ENCODE measurements around the gene HOXB1.

DNA sequence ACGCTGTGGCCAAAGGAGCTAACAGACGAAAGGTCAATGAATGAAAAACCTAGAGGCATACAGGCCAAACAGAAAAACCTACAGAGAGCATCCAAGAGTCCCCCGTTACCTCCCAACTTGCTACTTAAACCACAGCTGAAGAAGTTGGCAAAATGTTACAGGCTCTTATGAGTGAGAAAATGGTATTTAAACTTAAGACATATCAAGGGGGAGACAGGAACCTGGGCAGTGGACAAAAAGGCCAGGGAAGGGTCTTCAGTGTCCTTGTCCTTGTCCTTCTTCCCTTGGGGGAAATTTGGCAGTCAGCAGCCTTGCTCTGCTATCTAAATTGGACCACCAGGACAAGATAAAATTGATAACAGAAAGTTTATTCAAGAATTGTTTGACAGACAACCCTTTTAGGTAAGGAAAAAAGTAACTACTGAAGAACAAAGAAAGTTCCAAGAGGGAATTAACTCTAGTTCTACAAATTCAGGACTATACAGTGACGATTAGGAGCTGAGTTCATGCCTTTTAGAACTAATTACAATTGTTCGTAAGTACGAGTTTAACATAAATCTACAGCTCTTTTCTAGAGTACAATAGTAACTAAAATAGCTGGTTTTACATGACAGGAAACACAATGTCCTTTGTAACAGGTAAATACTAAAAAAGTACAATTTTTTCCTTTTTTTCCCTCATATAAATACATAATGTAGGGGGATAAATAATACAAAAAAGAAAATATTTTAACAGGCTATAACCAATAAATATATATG, 17.9 kb upstream of the HOXB1 start:
- TF ChIP-seq CTCF (IDR thresholded peaks at IDR 0.05) (no peak), POLR2A (IDR thresholded peaks at IDR 0.05) (no peak), EP300 (IDR thresholded peaks at IDR 0.05) (no peak)

Measured in upper lobe of left lung (tissue), 4 donors.